Neural progenitor cell (in vitro differentiated cells): ENCODE data around the gene CFAP119.

Source experiments
- CTCF ChIP-seq: fragments of 200-600 bp; sonication (generic); IDR thresholded peaks from 2 replicates; pipeline ENCODE4 v1.5.1; 2017; ENCODE audit warnings: antibody characterized with exemption, mild to moderate bottlenecking
- EZH2 ChIP-seq: fragments of 200-600 bp; sonication (generic); IDR thresholded peaks from 2 replicates; pipeline ENCODE4 v1.6.1; 2017; ENCODE audit warnings: antibody characterized with exemption, mild to moderate bottlenecking, moderate library complexity
- EZH2phosphoT487 ChIP-seq: fragments of 200-600 bp; sonication (generic); IDR thresholded peaks from 2 replicates; pipeline ENCODE4 v1.6.1; 2017; ENCODE audit warnings: antibody characterized with exemption

GRCh38 chr16:30720086-30720485 is 41.8 kb downstream of the CFAP119 start:
- TF ChIP-seq CTCF (no peak), EZH2 (no peak), EZH2phosphoT487 (no peak)
